Glutamatergic neuron (in vitro differentiated cells): Measurements from ENCODE around the gene KIF5A. TPM values are rescaled to one million over a fixed set of nuclear protein-coding genes. Genes with fewer than 3 reads are reported as not detected.
"Not testable (repeated sequence)": the region's sequence is repeated elsewhere in the genome, so short reads cannot be mapped to it uniquely, and the experiment has no call there.

Experiments
- DNase-seq: peaks from one replicate; pipeline ENCODE4 v3.0.0; 2022
- H3K27ac Mint-ChIP-seq: one replicate; pipeline ENCODE4 v1.8.0; 2020; ENCODE audit warnings: mild to moderate bottlenecking, mixed read lengths, inconsistent platforms; ENCODE audit not compliant: unreplicated experiment
- H3K27me3 Mint-ChIP-seq: one replicate; pipeline ENCODE4 v1.8.0; 2020; ENCODE audit warnings: mild to moderate bottlenecking, moderate library complexity, mixed read lengths, inconsistent platforms; ENCODE audit not compliant: unreplicated experiment
- H3K36me3 Mint-ChIP-seq: one replicate; pipeline ENCODE4 v1.8.0; 2020; ENCODE audit warnings: mild to moderate bottlenecking, mixed read lengths, inconsistent platforms; ENCODE audit not compliant: unreplicated experiment
- H3K4me1 Mint-ChIP-seq: one replicate; pipeline ENCODE4 v1.8.0; 2020; ENCODE audit warnings: mild to moderate bottlenecking, low read depth, mixed read lengths, inconsistent platforms; ENCODE audit not compliant: unreplicated experiment
- H3K4me3 Mint-ChIP-seq: one replicate; pipeline ENCODE4 v1.8.0; 2020; ENCODE audit warnings: mild to moderate bottlenecking, mixed read lengths, inconsistent platforms; ENCODE audit not compliant: unreplicated experiment
- H3K9me3 Mint-ChIP-seq: one replicate; pipeline ENCODE4 v1.8.0; 2020; ENCODE audit warnings: mild to moderate bottlenecking, moderate library complexity, mixed read lengths, inconsistent platforms; ENCODE audit not compliant: unreplicated experiment
- CTCF ChIP-seq: fragments of 200-600 bp; sonication (generic); IDR thresholded peaks from one replicate; pipeline ENCODE4 v1.5.0; 2021; ENCODE audit not compliant: partially characterized antibody, unreplicated experiment
- total RNA-seq: library from RNA; stranded (reverse); fragmentation: NEBNext Ultra II Directional; extraction: Animal tissue kit (Norgen Biotek cat#: 25700); gene quantifications from one replicate; pipeline ENCODE4 v1.2.1, GENCODE V29; 2021; ENCODE audit not compliant: unreplicated experiment

The KIF5A gene
- total RNA-seq, 1 donor from 2014 or later: 314 TPM

- H3K4me1 Mint-ChIP-seq: peaks cover 14% of the 10 kb centered on the region
- no peak overlapping the region for H3K4me3 Mint-ChIP-seq
- H3K36me3 Mint-ChIP-seq: peaks cover 7% of the 10 kb centered on the region
- TF ChIP-seq CTCF: no peak
- peaks cover 18% of the 10 kb centered on the region for H3K27me3 Mint-ChIP-seq
- DNase-seq: no peak
- H3K27ac Mint-ChIP-seq: no peak overlapping the region
- H3K9me3 Mint-ChIP-seq: peaks cover 35% of the 10 kb centered on the region
Observed at GRCh38 chr12:57515408-57515933, 34.4 kb upstream of the KIF5A start.

GRCh38 chr12:57515934-57516541, 33.8 kb upstream of the KIF5A start:
- peaks cover 7% of the 10 kb centered on the region for H3K36me3 Mint-ChIP-seq
- no peak for TF ChIP-seq CTCF

GRCh38 chr12:57516617-57517153, 33.2 kb upstream of the KIF5A start:
- no peak for TF ChIP-seq CTCF
- no peak for DNase-seq
- peaks cover 41% of the 10 kb centered on the region for H3K9me3 Mint-ChIP-seq
- peak overlapping the region; percentile 81 for H3K27ac Mint-ChIP-seq
- H3K36me3 Mint-ChIP-seq: peaks cover 7% of the 10 kb centered on the region
- H3K4me1 Mint-ChIP-seq: peaks cover 18% of the 10 kb centered on the region
- H3K27me3 Mint-ChIP-seq: peaks cover 25% of the 10 kb centered on the region
- peak overlapping the region; percentile 95 for H3K4me3 Mint-ChIP-seq

More at GRCh38 chr12:57515934-57516541, 33.8 kb upstream of the KIF5A start:
- H3K9me3 Mint-ChIP-seq: peaks cover 37% of the 10 kb centered on the region
- H3K4me1 Mint-ChIP-seq: peaks cover 14% of the 10 kb centered on the region
- H3K27me3 Mint-ChIP-seq: peaks cover 19% of the 10 kb centered on the region
- no peak for DNase-seq
- no peak overlapping the region for H3K4me3 Mint-ChIP-seq
- peak overlapping the region; percentile 71 for H3K27ac Mint-ChIP-seq

- Mint-ChIP-seq H3K27ac (peak overlapping the region; percentile 81), H3K9me3 (peaks cover 44% of the 10 kb centered on the region), H3K4me3 (peak overlapping the region; percentile 95), H3K4me1 (peaks cover 20% of the 10 kb centered on the region), H3K27me3 (peaks cover 30% of the 10 kb centered on the region), H3K36me3 (peaks cover 7% of the 10 kb centered on the region)
- no peak for DNase-seq
- TF ChIP-seq CTCF: no peak
Observed at GRCh38 chr12:57517187-57517586, 32.7 kb upstream of the KIF5A start.

GRCh38 chr12:57517718-57518117, 32.1 kb upstream of the KIF5A start:
- peaks cover 20% of the 10 kb centered on the region for H3K4me1 Mint-ChIP-seq
- not testable (repeated sequence) for H3K36me3 Mint-ChIP-seq, DNase-seq
- H3K27me3 Mint-ChIP-seq: peaks cover 26% of the 10 kb centered on the region
- H3K4me3 Mint-ChIP-seq: peak overlapping the region; percentile 95
- H3K9me3 Mint-ChIP-seq: peaks cover 41% of the 10 kb centered on the region
- peak overlapping the region; percentile 91 for H3K27ac Mint-ChIP-seq
